GM12878 (cell line): ENCODE measurements around the gene FTL. TPM values are rescaled to one million over a fixed set of nuclear protein-coding genes. Genes with fewer than 3 reads are reported as not detected.
A peak's percentile ranks its signal among the peaks of the same experiment; 100 is the strongest.

Experiments used
- ATAC-seq: fragments of 200-7000 bp; cut with Tn5 transposase; 3 replicates; pipeline ENCODE4 v1.9.1; 2020; ENCODE audit warnings: mild to moderate bottlenecking, moderate library complexity
- BruUV-seq: library from RNA; stranded (reverse); fragments of 400-500 nt; replicated peaks from 2 replicates; lab custom pipeline; 2021; lab: Mats Ljungman, UMichigan
- CTCF ChIA-PET: fragments of 300-600 bp; sonication (Branson Sonifier 250); formaldehyde crosslinking; extraction: SDS; loops from one replicate; lab custom pipeline; 2021; ENCODE audit warnings: inconsistent platforms; lab: Yijun Ruan, JAX
- POLR2A ChIA-PET: fragments of 350-600 bp; formaldehyde crosslinking; extraction: SDS; loops from one replicate; lab custom pipeline; 2021; ENCODE audit warnings: inconsistent platforms; lab: Charles Lee
- RAD21 ChIA-PET: fragments of 300-600 bp; sonication (Branson Sonifier 250); formaldehyde crosslinking; loops from one replicate; lab custom pipeline; 2023; ENCODE audit warnings: antibody characterized with exemption; ENCODE audit not compliant: unreplicated experiment; lab: Charles Lee
- SMC1A ChIA-PET: fragments of 300-600 bp; sonication (Branson Sonifier 250); formaldehyde crosslinking; loops from one replicate; lab custom pipeline; 2023; ENCODE audit not compliant: unreplicated experiment, uncharacterized antibody; lab: Charles Lee
- DNase-seq: peaks from one replicate; pipeline ENCODE4 v3.0.0-alpha.2; 2011; ENCODE audit warnings: low read depth, low spot score
- FAIRE-seq: peaks from 3 replicates; lab custom pipeline; 2011; peaks lifted over from hg19 to GRCh38; lab: Jason Lieb, UNC
- H2AFZ ChIP-seq: 2 replicates; pipeline ENCODE4 v1.6.0; 2011; ENCODE audit warnings: low read depth, low read length, control low read depth; ENCODE audit not compliant: control insufficient read depth
- H3K27ac ChIP-seq: 2 replicates; pipeline ENCODE4 v1.5.1; 2011; ENCODE audit warnings: control low read depth; ENCODE audit not compliant: control insufficient read depth, insufficient read depth
- H3K27me3 ChIP-seq, 2 experiments: replicated peaks in 1 of 2; 2 replicates each; pipeline versions ENCODE4 v1.6.0 to v1.6.1; 2011; ENCODE audit warnings: low read length in 1 of 2; ENCODE audit not compliant: control insufficient read depth in 2 of 2, insufficient read depth in 2 of 2
- H3K36me3 ChIP-seq, 2 experiments: 2 replicates each; pipeline ENCODE4 v1.5.1; 2011; ENCODE audit warnings: low read length in 1 of 2; ENCODE audit not compliant: control insufficient read depth in 2 of 2, insufficient read depth in 2 of 2
- H3K4me1 ChIP-seq: 2 replicates; pipeline ENCODE4 v1.6.1; 2011; ENCODE audit warnings: mild to moderate bottlenecking, low read length, moderate library complexity, mixed read lengths; ENCODE audit not compliant: control insufficient read depth, insufficient read depth
- H3K4me2 ChIP-seq: 2 replicates; pipeline ENCODE4 v1.6.0; 2011; ENCODE audit warnings: control low read depth; ENCODE audit not compliant: control insufficient read depth, insufficient read depth
- H3K4me3 ChIP-seq: fragments of 200-600 bp; sonication (generic); 2 replicates; pipeline ENCODE4 v1.5.1; 2016
- H3K79me2 ChIP-seq: 2 replicates; pipeline ENCODE4 v1.6.0; 2011; ENCODE audit warnings: low read length; ENCODE audit not compliant: control insufficient read depth, insufficient read depth
- H3K9ac ChIP-seq: 2 replicates; pipeline ENCODE4 v1.8.0; 2011; ENCODE audit warnings: low read length, control low read depth, mixed read lengths; ENCODE audit not compliant: control insufficient read depth, insufficient read depth
- H3K9me3 ChIP-seq: replicated peaks from 3 replicates; pipeline ENCODE4 v1.5.1; 2011; ENCODE audit warnings: mild to moderate bottlenecking, low read length; ENCODE audit not compliant: control insufficient read depth, insufficient read depth
- H4K20me1 ChIP-seq: 2 replicates; pipeline ENCODE4 v1.6.0; 2011; ENCODE audit not compliant: control insufficient read depth, insufficient read depth
- ATF3 ChIP-seq: IDR thresholded peaks from 2 replicates; pipeline ENCODE4 v1.6.1; 2011; ENCODE audit warnings: low read depth, mild to moderate bottlenecking, low read length, moderate library complexity, borderline replicate concordance; ENCODE audit errors: extremely low read depth
- ATF7 ChIP-seq: fragments of 450-650 bp; IDR thresholded peaks from 2 replicates; pipeline ENCODE4 v1.6.1; 2016; ENCODE audit warnings: low read depth, mild to moderate bottlenecking
- ETV6 ChIP-seq, 2 experiments: fragments of 450-650 bp in 1 of 2; IDR thresholded peaks in 1 of 2; conservative IDR thresholded peaks in 1 of 2; 2 replicates each; pipeline ENCODE4 v1.6.1; 2014; ENCODE audit warnings: antibody characterized with exemption in 1 of 2, borderline replicate concordance in 1 of 2, low read depth in 1 of 2, mild to moderate bottlenecking in 1 of 2, moderate library complexity in 1 of 2
- HDGF ChIP-seq: fragments of 450-650 bp; IDR thresholded peaks from 2 replicates; pipeline ENCODE4 v1.6.1; 2016; ENCODE audit warnings: antibody characterized with exemption
- KAT2A ChIP-seq: conservative IDR thresholded peaks from 2 replicates; pipeline ENCODE4 v1.6.1; 2011; ENCODE audit warnings: low read depth, low read length; ENCODE audit not compliant: control insufficient read depth
- NFIC ChIP-seq: IDR thresholded peaks from 2 replicates; pipeline ENCODE4 v1.6.1; 2012; ENCODE audit warnings: low read depth, mild to moderate bottlenecking, inconsistent platforms, low read length, moderate library complexity
- NRF1 ChIP-seq: conservative IDR thresholded peaks from 2 replicates; pipeline ENCODE4 v1.6.1; 2011; ENCODE audit warnings: mild to moderate bottlenecking, low read depth, low read length, improper control_type of control experiment
- PAX8 ChIP-seq: fragments of 450-650 bp; IDR thresholded peaks from 2 replicates; pipeline ENCODE4 v1.6.1; 2017; ENCODE audit warnings: mild to moderate bottlenecking, moderate library complexity
- RAD51 ChIP-seq: fragments of 450-650 bp; IDR thresholded peaks from 2 replicates; pipeline ENCODE4 v1.6.1; 2016; ENCODE audit warnings: moderate library complexity, mild to moderate bottlenecking, inconsistent platforms
- RBBP5 ChIP-seq: fragments of 200-600 bp; sonication (generic); conservative IDR thresholded peaks from 2 replicates; pipeline ENCODE4 v1.6.1; 2016
- RUNX3 ChIP-seq: IDR thresholded peaks from 2 replicates; pipeline ENCODE4 v1.6.1; 2012; ENCODE audit warnings: low read length, inconsistent platforms
- SREBF2 ChIP-seq: IDR thresholded peaks from 2 replicates; pipeline ENCODE4 v1.6.1; 2012; ENCODE audit warnings: mild to moderate bottlenecking, low read length
- ZBTB40 ChIP-seq: fragments of 450-650 bp; IDR thresholded peaks from 2 replicates; pipeline ENCODE4 v1.6.1; 2016; ENCODE audit warnings: mild to moderate bottlenecking, moderate library complexity, borderline replicate concordance
- ZNF384 ChIP-seq: IDR thresholded peaks from 2 replicates; pipeline ENCODE4 v1.6.1; 2012; ENCODE audit warnings: low read depth, mild to moderate bottlenecking, low read length, improper control_type of control experiment, borderline replicate concordance
- ZSCAN29 ChIP-seq: fragments of 450-650 bp; IDR thresholded peaks from 2 replicates; pipeline ENCODE4 v1.6.1; 2017; ENCODE audit warnings: mild to moderate bottlenecking, moderate library complexity
- WGBS: methylation state at CpG from one replicate; pipeline ENCODE4 v1.1.6; 2016; ENCODE audit warnings: low lambda C conversion rate; ENCODE audit not compliant: insufficient replicate concordance, insufficient coverage; ENCODE audit errors: missing lambda C conversion rate; 5-methylcytosine and 5-hydroxymethylcytosine counted together
- in situ Hi-C: fragments of 300-500 bp; cut with MboI; formaldehyde crosslinking; loops from 9 replicates; pipeline ENCODE4 v1.14.3; 2018; ENCODE audit warnings: mixed read lengths
- intact Hi-C: fragments of 100-400 bp; cut with micrococcal nuclease; formaldehyde crosslinking; loops from one replicate; pipeline ENCODE4 v1.14.2; 2022; ENCODE audit not compliant: unreplicated experiment
- polyA plus RNA-seq, 11 experiments: library from polyadenylated mRNA; depleted of rRNA in 4 of 11; unstranded in 6 of 11; stranded (reverse) in 5 of 11; fragments of >200 nt; fragmentation: Nextera tagmentation in 4 of 11; fragmentation: Illumina TruSeq in 1 of 11; extraction: Ambion mirVana in 4 of 11; extraction: Trizol in 1 of 11; gene quantifications; 1 replicate in 1 of 11; 2 replicates in 10 of 11; pipeline versions ENCODE4 v1.2.1 to v1.2.3, GENCODE V29; 2011 to 2016; ENCODE audit warnings: inconsistent platforms in 2 of 11, missing spikeins in 2 of 11, low read depth in 1 of 11
- total RNA-seq, 4 experiments: library from RNA; depleted of rRNA in 3 of 4; stranded (reverse); fragments of >200 nt in 3 of 4; fragmentation: Illumina TruSeq in 1 of 4; extraction: Trizol in 1 of 4; gene quantifications; 2 replicates each; pipeline versions ENCODE4 v1.2.1 to v1.2.3, GENCODE V29; 2013 to 2021

Gene FTL
- total and polyA plus RNA-seq, 10 of the 15 experiments (the other 5 are each of a cell fraction or from before 2014, with no cell fraction given) = 364 to 8,913 (median 1,595) TPM

GRCh38 chr19:48988860-48989259, 23.8 kb downstream of the FTL start (continued):
- TF ChIP-seq RAD51 = no peak
- TF ChIP-seq ZSCAN29 = no peak
- TF ChIP-seq NRF1 = no peak
- no peak for TF ChIP-seq ATF3
- TF ChIP-seq PAX8 = no peak
- no peak for TF ChIP-seq RBBP5
- no peak for TF ChIP-seq NFIC
- no peak for TF ChIP-seq SREBF2

GRCh38 chr19:48989701-48990291, 24.7 kb downstream of the FTL start:
- Histone ChIP-seq H3K27me3 (no peaks in the 10 kb centered on the region), H3K27ac (no peak overlapping the region), H3K9ac (no peak overlapping the region), H4K20me1 (no peaks in the 10 kb centered on the region), H3K4me3 (no peak overlapping the region), H3K36me3 (peaks cover 4 to 19% of the 10 kb centered on the region in 2 experiments; a peak in 3 of 4 replicates), H3K79me2 (peaks cover 39% of the 10 kb centered on the region), H2AFZ (no peak overlapping the region), H3K4me2 (peak overlapping the region; percentile 7; the same call in 1 of the 2 replicates), H3K4me1 (peaks cover 3% of the 10 kb centered on the region), H3K9me3 (no peaks in the 10 kb centered on the region)
- intact Hi-C loops (no loop called here), in situ Hi-C loops (no loop called here)
- TF ChIP-seq RUNX3 (no peak), ZNF384 (no peak), KAT2A (no peak), ETV6 (conservative IDR thresholded peaks at IDR 0.05 in 1 of 2, IDR thresholded peaks at IDR 0.05 in 1 of 2; ENCODE audit: borderline replicate concordance in 1 of 2, low read depth in 1 of 2) (no peak), ATF7 (no peak), HDGF (no peak), ZBTB40 (no peak)
- ChIA-PET POLR2A (no interaction called here), RAD21 (no interaction called here), SMC1A (interaction anchor here (1.1 kb wide), 1 partner anchor 11 kb away, joined by 3 read pairs; no protein-coding TSS in a partner anchor), CTCF (interaction anchor here (1.0 to 2.5 kb wide), 4 partner anchors 10 to 315 kb away, joined by 3 to 7 read pairs (median 3); no protein-coding TSS in a partner anchor)
- WGBS = 88% methylated on average over 16 of the region's 17 CpGs
- no peak for ATAC-seq
- BruUV-seq = no TSS peak
- no peak for FAIRE-seq
- DNase-seq = no peak
